Motor neuron (in vitro differentiated cells): ENCODE results near the gene UCP2. TPM values are rescaled to one million over a fixed set of nuclear protein-coding genes. Genes with fewer than 3 reads are reported as not detected.
A peak's percentile ranks its signal among the peaks of the same experiment; 100 is the strongest.

Source experiments
- ATAC-seq, 8 experiments: fragments of 200-7000 bp; cut with Tn5 transposase; replicated peaks in 6 of 8; 2 replicates each; pipeline ENCODE4 v1.8.0; 2021; ENCODE audit warnings: mild to moderate bottlenecking in 8 of 8, moderate library complexity in 8 of 8
- H3K27ac ChIP-seq, 2 donors: fragments of 250-450 bp; sonication (Bioruptor Pico); 2 replicates each; pipeline ENCODE4 v1.9.0; 2021; ENCODE audit warnings: antibody characterized with exemption in 2 of 2, mild to moderate bottlenecking in 2 of 2, moderate library complexity in 1 of 2
- H3K4me1 ChIP-seq, 2 donors: fragments of 250-450 bp; sonication (Bioruptor Pico); replicated peaks in 1 of 2; 2 replicates each; pipeline ENCODE4 v1.6.1; 2021; ENCODE audit warnings: antibody characterized with exemption in 2 of 2, mild to moderate bottlenecking in 2 of 2, moderate library complexity in 1 of 2
- H3K4me3 ChIP-seq, 5 donors: fragments of 250-450 bp; sonication (Bioruptor Pico); 2 replicates each; pipeline ENCODE4 v1.9.0; 2021; ENCODE audit warnings: antibody characterized with exemption in 5 of 5, mild to moderate bottlenecking in 5 of 5, moderate library complexity in 4 of 5
- WGBS, 10 experiments: fragments of 450-650 bp; shearing (Covaris generic); methylation state at CpG; one replicate each; pipeline ENCODE4 v1.0.0; 2022; 5-methylcytosine and 5-hydroxymethylcytosine counted together
- in situ Hi-C, 9 experiments: fragments of 400-800 bp; cut with MboI; loops; one replicate each; pipeline ENCODE4 v1.15.0; 2021; ENCODE audit warnings: low sequenced_read_pairs in 9 of 9, low pct_unique_long_range_greater_than_20kb in 2 of 9; ENCODE audit not compliant: unreplicated experiment in 9 of 9
- total RNA-seq, 8 experiments: library from RNA; unstranded; fragments of 300-600 nt; gene quantifications; 2 replicates each; pipeline versions ENCODE4 v1.2.3 to v1.2.4, GENCODE V29; 2022

UCP2 gene
- total RNA-seq, 8 experiments from 2014 or later = 1.3 to 15.0 (median 4.0) TPM

DNA sequence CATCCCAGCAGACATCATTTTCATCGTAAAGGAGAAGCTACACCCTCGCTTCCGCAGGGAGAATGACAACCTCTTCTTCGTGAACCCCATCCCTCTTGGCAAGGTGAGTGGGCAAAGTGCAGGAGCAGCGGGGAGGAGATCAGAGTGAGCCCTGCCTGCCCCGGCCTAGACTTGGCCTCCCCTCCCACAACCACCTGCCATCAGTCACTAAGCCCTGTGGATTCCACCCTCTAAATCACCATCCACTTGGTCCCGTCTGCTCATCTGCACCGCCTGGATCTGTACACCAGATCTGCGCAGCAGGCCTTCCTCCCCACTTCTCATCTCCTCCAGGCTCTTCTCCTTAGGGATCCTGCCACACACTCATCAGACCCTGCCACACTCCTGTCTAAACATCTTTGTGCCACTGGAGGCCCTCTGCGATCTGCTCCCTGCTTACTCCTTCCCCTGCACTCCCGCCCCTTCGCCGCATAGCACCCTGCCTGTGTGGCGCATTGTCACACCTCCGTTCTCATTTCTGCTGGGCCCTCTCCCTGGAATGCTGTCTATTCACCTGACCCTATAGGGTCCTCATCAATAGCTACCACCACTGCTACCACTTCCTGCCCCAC lies 14.2 kb downstream of the UCP2 start:
- no peak for ATAC-seq
- in situ Hi-C loops = no loop called here
- WGBS, 10 experiments = 80 to 100% (median 85%) methylated on average over 1 to 13 of the region's 15 CpGs; no CpG with 5 or more reads in 4 of the 10 experiments
- no peak overlapping the region for H3K4me3 ChIP-seq
- no peak overlapping the region for H3K27ac ChIP-seq
- H3K4me1 ChIP-seq = peaks cover 0 to 4% of the 10 kb centered on the region in 2 donors

GRCh38 chr11:73965764-73966121 lies 16.9 kb downstream of the UCP2 start:
- peaks cover 0 to 4% of the 10 kb centered on the region in 2 donors for H3K4me1 ChIP-seq
- H3K4me3 ChIP-seq = no peak overlapping the region
- H3K27ac ChIP-seq = no peak overlapping the region
- whole genome bisulfite sequencing, 10 experiments = 20 to 83% (median 45%) methylated on average over 1 to 2 of the region's 2 CpGs; no CpG with 5 or more reads in 5 of the 10 experiments
- in situ Hi-C loops = no loop called here
- ATAC-seq = no peak

DNA sequence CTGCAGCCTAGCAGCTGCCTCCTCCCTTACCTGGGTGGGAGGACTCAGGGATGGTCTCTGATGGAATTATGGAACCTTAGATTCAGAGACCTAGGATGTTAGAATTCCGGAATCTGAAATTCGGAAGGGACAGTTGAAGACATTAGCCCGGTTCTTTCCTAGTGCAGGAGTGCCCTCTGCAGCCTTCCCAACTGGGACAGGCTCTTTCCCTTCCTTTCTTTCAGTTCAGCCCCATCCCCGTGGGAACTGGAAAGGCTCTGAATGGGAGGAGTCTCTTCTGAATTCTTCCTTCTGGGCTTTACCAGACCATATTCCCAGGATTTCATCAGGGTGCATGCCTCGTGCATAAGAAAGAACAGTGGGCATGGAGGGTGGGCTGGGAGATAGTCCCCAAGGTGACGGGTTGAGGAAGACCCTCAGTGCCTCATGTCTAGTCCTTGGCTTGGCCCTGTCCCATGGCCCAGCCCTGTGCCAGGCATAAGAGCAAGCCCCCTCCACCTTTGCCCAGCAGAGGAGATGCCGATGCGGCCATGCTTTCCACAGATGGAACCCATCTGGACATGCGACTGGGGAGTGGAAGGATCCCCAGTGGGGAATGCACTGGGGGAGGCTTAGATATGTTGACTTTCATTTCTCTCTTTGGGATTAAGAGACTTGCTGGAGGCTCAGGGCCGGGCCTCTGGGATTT lies 17.4 kb downstream of the UCP2 start:
- in situ Hi-C loops = no loop called here
- ATAC-seq = peak in 3 of 8 experiments; percentile 13 to 52 (median 42)

GRCh38 chr11:73963861-73964260 lies 18.8 kb downstream of the UCP2 start:
- peaks cover 0 to 4% of the 10 kb centered on the region in 2 donors for H3K4me1 ChIP-seq
- in situ Hi-C loops = no loop called here
- no peak overlapping the region for H3K4me3 ChIP-seq
- ATAC-seq = peak in 4 of 8 experiments; percentile 2 to 17 (median 6)
- WGBS, 10 experiments = 48 to 100% (median 79%) methylated on average over 1 to 8 of the region's 8 CpGs; no CpG with 5 or more reads in 4 of the 10 experiments
- no peak overlapping the region for H3K27ac ChIP-seq

More for the DNA sequence above, 17.4 kb downstream of the UCP2 start:
- Histone ChIP-seq H3K4me1 (peaks cover 0 to 4% of the 10 kb centered on the region in 2 donors), H3K27ac (no peak overlapping the region), H3K4me3 (no peak overlapping the region)
- 3 to 100% (median 65%) methylated on average over 1 to 6 of the region's 10 CpGs; no CpG with 5 or more reads in 5 of the 10 experiments for WGBS, 10 experiments

- no peak overlapping the region for H3K27ac ChIP-seq
- 40 to 100% (median 60%) methylated on average over 1 of the region's 7 CpGs; no CpG with 5 or more reads in 7 of the 10 experiments for WGBS, 10 experiments
These were observed 20.4 kb downstream of the UCP2 start for GRCh38 chr11:73962101-73962705.

DNA sequence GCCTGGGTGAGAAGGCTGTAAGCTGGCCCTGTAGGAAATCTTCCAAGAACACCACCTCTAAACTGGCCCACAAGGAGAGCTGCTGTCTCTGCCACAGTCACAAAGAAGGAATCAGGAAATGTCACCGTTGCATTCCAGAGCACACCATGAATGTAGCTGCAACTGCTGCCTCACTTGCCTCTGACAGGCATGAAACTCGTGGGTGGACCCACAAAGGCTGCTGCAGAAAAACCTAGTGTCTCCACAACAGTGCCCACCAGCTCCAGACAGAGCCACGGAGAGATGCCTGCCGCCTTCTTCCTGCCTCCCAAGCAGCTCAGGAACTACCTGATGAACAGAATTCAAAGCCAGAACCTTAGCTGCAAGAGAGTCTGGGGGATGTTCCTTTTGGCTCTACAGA lies 21.3 kb downstream of the UCP2 start:
- in situ Hi-C loops = no loop called here
- no peak overlapping the region for H3K27ac ChIP-seq
- ATAC-seq = no peak
- H3K4me3 ChIP-seq = no peak overlapping the region
- WGBS, 10 experiments = 20 to 100% (median 68%) methylated on average over 1 to 3 of the region's 4 CpGs; no CpG with 5 or more reads in 2 of the 10 experiments
- peaks cover 0 to 4% of the 10 kb centered on the region in 2 donors for H3K4me1 ChIP-seq

More at GRCh38 chr11:73962101-73962705, 20.4 kb downstream of the UCP2 start:
- Histone ChIP-seq H3K4me1 (peaks cover 0 to 4% of the 10 kb centered on the region in 2 donors), H3K4me3 (no peak overlapping the region)
- in situ Hi-C loops = no loop called here
- ATAC-seq = no peak

- Histone ChIP-seq H3K27ac (no peak overlapping the region), H3K4me3 (no peak overlapping the region), H3K4me1 (peaks cover 0 to 3% of the 10 kb centered on the region in 2 donors)
- peak in 1 of 8 experiments; percentile 3 for ATAC-seq
- 40 to 100% (median 90%) methylated on average over 1 to 15 of the region's 18 CpGs; no CpG with 5 or more reads in 1 of the 10 experiments for WGBS, 10 experiments
- in situ Hi-C loops = no loop called here
These were observed 24.0 kb downstream of the UCP2 start for GRCh38 chr11:73958521-73959141.

GRCh38 chr11:73957654-73958361 lies 24.8 kb downstream of the UCP2 start:
- WGBS, 10 experiments = 60 to 100% (median 75%) methylated on average over 1 to 13 of the region's 25 CpGs; no CpG with 5 or more reads in 5 of the 10 experiments
- peaks cover 0 to 3% of the 10 kb centered on the region in 2 donors for H3K4me1 ChIP-seq
- H3K4me3 ChIP-seq = no peak overlapping the region
- in situ Hi-C loops = no loop called here
- H3K27ac ChIP-seq = no peak overlapping the region
- ATAC-seq = peak in 5 of 8 experiments; percentile 37 to 82 (median 52)

DNA sequence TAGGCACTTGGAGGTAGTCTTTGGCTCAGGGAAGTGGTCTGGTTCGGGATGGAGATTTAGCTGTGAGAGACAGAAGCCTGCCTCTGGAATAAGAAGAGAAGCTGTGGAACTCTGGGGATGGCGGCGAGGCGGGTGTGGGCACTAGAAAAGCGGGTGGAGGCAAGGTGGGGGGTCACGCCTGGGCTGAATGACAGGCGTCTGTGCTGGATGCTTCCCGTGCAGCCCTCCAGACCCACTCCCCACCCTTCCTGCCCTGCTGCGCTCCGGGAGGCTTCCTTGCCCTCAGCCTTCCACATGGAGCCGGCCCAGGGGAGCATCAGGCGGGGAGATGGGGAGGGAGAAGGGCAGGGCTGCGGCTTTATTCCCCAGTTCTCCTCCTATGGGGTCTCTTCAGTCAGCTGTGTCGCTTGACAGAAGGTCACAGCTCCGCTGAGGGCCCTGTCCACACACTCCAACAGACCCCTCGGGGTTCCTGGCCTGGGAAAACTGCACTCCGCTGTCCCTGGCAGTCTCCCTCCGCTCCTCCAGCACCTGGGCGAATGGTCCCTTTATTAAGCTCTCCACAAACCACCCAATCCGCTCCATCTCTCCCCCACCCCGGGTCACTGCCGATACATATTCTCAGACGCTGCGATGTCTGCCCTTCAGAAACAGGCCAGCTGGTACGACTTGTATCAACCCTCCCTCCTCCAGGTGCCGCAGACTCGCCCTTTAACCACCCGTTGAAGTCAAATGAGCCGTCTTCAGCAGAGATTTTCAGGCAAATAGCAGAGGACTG lies 25.6 kb downstream of the UCP2 start:
- no peak overlapping the region for H3K4me3 ChIP-seq
- 40 to 91% (median 62%) methylated on average over 1 to 6 of the region's 29 CpGs; no CpG with 5 or more reads in 2 of the 10 experiments for WGBS, 10 experiments
- in situ Hi-C loops = no loop called here
- peak in 2 of 8 experiments; percentile 14 to 30 for ATAC-seq
- H3K27ac ChIP-seq = no peak overlapping the region
- H3K4me1 ChIP-seq = peaks cover 0 to 3% of the 10 kb centered on the region in 2 donors

- no peak for ATAC-seq
- no peak overlapping the region for H3K4me3 ChIP-seq
- 72 to 100% (median 83%) methylated on average over 1 to 6 of the region's 7 CpGs; no CpG with 5 or more reads in 3 of the 10 experiments for WGBS, 10 experiments
- H3K4me1 ChIP-seq = peaks cover 0 to 9% of the 10 kb centered on the region in 2 donors
- H3K27ac ChIP-seq = no peak overlapping the region
- in situ Hi-C loops = no loop called here
These were observed 30.8 kb downstream of the UCP2 start for GRCh38 chr11:73951797-73952196.

DNA sequence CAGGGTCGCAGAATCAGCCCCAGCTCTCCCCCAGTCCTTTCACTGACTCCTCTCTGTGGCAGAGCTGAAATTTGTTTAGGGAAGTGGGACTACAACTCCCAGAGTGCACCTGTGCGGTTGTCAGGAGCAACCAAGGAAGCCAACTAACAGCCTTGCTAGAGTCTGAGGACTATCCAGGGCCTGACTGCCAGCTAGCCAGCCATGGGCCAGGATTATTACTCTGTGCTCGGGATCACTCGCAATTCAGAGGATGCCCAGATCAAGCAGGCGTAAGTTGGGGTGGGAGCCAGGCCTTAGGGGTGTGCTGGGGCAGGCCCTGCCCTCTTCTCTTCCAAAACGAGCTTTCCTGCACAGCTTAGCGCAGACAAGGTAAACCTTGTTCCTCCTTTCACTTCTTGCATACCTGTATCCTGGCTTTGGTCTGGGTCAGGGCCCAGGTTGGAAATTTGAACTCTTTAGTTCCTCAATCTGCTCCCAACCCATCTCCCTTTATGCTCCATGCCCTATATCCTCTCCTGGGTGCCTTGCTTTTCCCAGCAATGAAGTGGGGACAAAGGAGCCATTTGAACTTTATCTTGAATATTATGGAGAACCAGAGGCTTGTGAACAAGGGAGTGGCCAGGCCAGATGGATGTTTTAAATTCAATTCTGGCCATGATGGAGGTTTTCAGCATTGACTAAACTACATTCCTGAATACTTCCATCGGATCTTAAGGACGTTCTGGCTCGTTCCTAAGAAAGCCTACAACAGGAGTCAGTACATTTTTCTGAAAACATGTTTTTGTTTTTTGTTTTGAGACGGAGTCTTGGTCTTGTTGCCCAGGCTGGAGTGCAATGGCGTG lies 31.6 kb downstream of the UCP2 start, which contains the start of gene DNAJB13:
TSS of gene DNAJB13 (plus strand) at position 158 of the 842 bp plus-strand sequence. CDS start at position 202, 44 bp downstream.
- H3K4me3 ChIP-seq = no peak within 1 kb of the TSS
- ATAC-seq = peak; percentile 73 to 98 (median 82)
- peaks cover 0 to 9% of the 10 kb centered on the region in 2 donors for H3K4me1 ChIP-seq
- WGBS, 10 experiments = 0 to 69% (median 58%) methylated on average over 1 to 8 of the region's 12 CpGs; no CpG with 5 or more reads in 1 of the 10 experiments
- in situ Hi-C loops = no loop called here
- H3K27ac ChIP-seq = no peak within 1 kb of the TSS
